Tibial nerve (tissue), 4 donors: ENCODE measurements around the gene CHRNG. TPM values are rescaled to one million over a fixed set of nuclear protein-coding genes. Genes with fewer than 3 reads are reported as not detected.
"Not testable (repeated sequence)": the region's sequence is repeated elsewhere in the genome, so short reads cannot be mapped to it uniquely, and the experiment has no call there.

Source experiments
- DNase-seq, 2 donors: peaks; one replicate each; pipeline ENCODE4 v3.0.0-alpha.2; 2019; ENCODE audit warnings: low spot score in 2 of 2
- H3K27ac ChIP-seq, 4 donors: fragments of 200-600 bp; sonication (generic) in 3 of 4; one replicate each; pipeline ENCODE4 v1.5.1; 2017 to 2019; ENCODE audit warnings: mild to moderate bottlenecking in 1 of 4
- H3K27me3 ChIP-seq, 2 donors: fragments of 200-600 bp; sonication (generic) in 1 of 2; one replicate each; pipeline versions ENCODE4 v1.5.1 to v1.6.0; 2017 to 2019
- H3K36me3 ChIP-seq, 3 donors: fragments of 200-600 bp; sonication (generic); one replicate each; pipeline ENCODE4 v1.5.1; 2018 to 2019
- H3K4me1 ChIP-seq, 4 donors: fragments of 200-600 bp; sonication (generic) in 3 of 4; one replicate each; pipeline ENCODE4 v1.5.1; 2017 to 2019
- H3K4me3 ChIP-seq, 4 donors: fragments of 200-600 bp; sonication (generic) in 3 of 4; one replicate each; pipeline ENCODE4 v1.5.1; 2017 to 2019; ENCODE audit warnings: mild to moderate bottlenecking in 1 of 4, moderate library complexity in 1 of 4
- H3K9me3 ChIP-seq, 4 donors: fragments of 200-600 bp; sonication (generic) in 3 of 4; one replicate each; pipeline ENCODE4 v1.5.1; 2017 to 2019
- EP300 ChIP-seq, 2 donors: sonication (generic); formaldehyde crosslinking; IDR thresholded peaks; one replicate each; pipeline ENCODE4 v1.6.1; 2017; ENCODE audit warnings: antibody characterized with exemption in 2 of 2, mild to moderate bottlenecking in 1 of 2
- POLR2A ChIP-seq, 2 donors: fragments of 450-650 bp; IDR thresholded peaks; one replicate each; pipeline ENCODE4 v1.6.1; 2017; ENCODE audit warnings: antibody characterized with exemption in 2 of 2, mild to moderate bottlenecking in 2 of 2, moderate library complexity in 2 of 2
- WGBS, 2 donors: methylation state at CpG; one replicate each; pipeline ENCODE4 v1.1.5; 2018; 5-methylcytosine and 5-hydroxymethylcytosine counted together
- total RNA-seq, 4 donors: library from RNA; depleted of rRNA; stranded (reverse); fragments of >200 nt; gene quantifications; one replicate each; pipeline ENCODE4 v1.1.0, GENCODE V29; 2016
- TF ChIP-seq, protein P1 (sequence below), 5 experiments: fragments of 200-600 bp in 3 of 5; fragments of 450-650 bp in 2 of 5; sonication (generic) in 3 of 5; IDR thresholded peaks; one replicate each; pipeline ENCODE4 v1.5.1; 2016 to 2019; ENCODE audit warnings: antibody characterized with exemption in 5 of 5, mild to moderate bottlenecking in 3 of 5, moderate library complexity in 2 of 5

Gene CHRNG
- total RNA-seq, 4 donors from 2014 or later, result not detected

DNA sequence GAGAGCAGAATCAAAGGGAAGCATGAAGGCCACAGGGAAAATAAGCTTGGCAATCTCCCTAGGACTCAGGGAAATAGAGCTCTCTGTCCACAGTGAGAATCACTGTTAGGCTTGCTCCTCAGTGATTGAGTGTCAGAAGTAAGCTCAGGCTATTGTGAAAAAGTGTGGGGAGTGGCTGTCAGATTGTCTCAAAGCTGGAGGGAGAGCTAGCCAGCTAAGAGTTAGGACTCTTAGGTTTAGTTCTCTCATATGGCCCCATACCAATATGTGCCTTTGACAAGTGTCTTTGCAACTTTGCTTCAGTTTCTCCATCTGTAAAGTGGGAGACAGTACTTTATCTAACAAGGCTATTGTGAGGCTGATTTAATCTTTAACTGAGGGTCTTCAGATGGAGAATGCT lies 28.2 kb downstream of the CHRNG start:
- no peak overlapping the region for H3K4me3 ChIP-seq
- H3K4me1 ChIP-seq, result peaks cover 0 to 4% (median 0%) of the 10 kb centered on the region in 4 donors
- no peak for DNase-seq
- peaks cover 0 to 99% (median 33%) of the 10 kb centered on the region in 3 donors for H3K36me3 ChIP-seq
- no peaks in the 10 kb centered on the region for H3K9me3 ChIP-seq
- no peaks in the 10 kb centered on the region for H3K27me3 ChIP-seq
- TF ChIP-seq, protein P1, sequence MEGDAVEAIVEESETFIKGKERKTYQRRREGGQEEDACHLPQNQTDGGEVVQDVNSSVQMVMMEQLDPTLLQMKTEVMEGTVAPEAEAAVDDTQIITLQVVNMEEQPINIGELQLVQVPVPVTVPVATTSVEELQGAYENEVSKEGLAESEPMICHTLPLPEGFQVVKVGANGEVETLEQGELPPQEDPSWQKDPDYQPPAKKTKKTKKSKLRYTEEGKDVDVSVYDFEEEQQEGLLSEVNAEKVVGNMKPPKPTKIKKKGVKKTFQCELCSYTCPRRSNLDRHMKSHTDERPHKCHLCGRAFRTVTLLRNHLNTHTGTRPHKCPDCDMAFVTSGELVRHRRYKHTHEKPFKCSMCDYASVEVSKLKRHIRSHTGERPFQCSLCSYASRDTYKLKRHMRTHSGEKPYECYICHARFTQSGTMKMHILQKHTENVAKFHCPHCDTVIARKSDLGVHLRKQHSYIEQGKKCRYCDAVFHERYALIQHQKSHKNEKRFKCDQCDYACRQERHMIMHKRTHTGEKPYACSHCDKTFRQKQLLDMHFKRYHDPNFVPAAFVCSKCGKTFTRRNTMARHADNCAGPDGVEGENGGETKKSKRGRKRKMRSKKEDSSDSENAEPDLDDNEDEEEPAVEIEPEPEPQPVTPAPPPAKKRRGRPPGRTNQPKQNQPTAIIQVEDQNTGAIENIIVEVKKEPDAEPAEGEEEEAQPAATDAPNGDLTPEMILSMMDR (IDR thresholded peaks at IDR 0.05), result no peak
- TF ChIP-seq POLR2A (IDR thresholded peaks at IDR 0.05) (no peak), EP300 (IDR thresholded peaks at IDR 0.05) (no peak)
- no peak overlapping the region for H3K27ac ChIP-seq

DNA sequence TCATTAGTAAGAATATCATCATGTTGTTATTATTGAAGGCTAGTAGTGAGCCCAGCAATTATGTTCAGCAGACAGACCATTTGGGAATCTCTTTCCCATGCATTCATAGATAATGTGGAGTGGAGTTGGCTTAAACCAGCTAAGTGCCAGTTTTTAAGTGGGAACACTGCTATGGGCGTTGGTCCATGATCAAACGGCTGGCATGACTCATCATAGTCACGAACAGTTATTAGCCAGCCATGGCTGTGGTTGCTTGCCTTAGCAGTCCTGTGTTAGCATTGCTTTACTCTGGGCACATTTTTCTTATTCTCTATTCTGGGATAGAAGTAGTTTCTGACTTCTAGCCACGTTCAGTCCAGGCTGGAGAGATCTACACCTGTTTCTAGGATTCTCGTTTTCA lies 28.7 kb downstream of the CHRNG start:
- no peak for TF ChIP-seq POLR2A (IDR thresholded peaks at IDR 0.05)
- no peak for TF ChIP-seq EP300 (IDR thresholded peaks at IDR 0.05)
- TF ChIP-seq, protein P1 (IDR thresholded peaks at IDR 0.05), result no peak
- H3K4me3 ChIP-seq, result no peak overlapping the region
- 75 to 77% methylated on average over 5 of the region's 5 CpGs for WGBS, 2 donors
- H3K36me3 ChIP-seq, result peaks cover 0 to 99% (median 33%) of the 10 kb centered on the region in 3 donors
- H3K27ac ChIP-seq, result no peak overlapping the region
- peaks cover 0 to 4% (median 0%) of the 10 kb centered on the region in 4 donors for H3K4me1 ChIP-seq
- H3K9me3 ChIP-seq, result no peaks in the 10 kb centered on the region
- no peak for DNase-seq
- H3K27me3 ChIP-seq, result no peaks in the 10 kb centered on the region

DNA sequence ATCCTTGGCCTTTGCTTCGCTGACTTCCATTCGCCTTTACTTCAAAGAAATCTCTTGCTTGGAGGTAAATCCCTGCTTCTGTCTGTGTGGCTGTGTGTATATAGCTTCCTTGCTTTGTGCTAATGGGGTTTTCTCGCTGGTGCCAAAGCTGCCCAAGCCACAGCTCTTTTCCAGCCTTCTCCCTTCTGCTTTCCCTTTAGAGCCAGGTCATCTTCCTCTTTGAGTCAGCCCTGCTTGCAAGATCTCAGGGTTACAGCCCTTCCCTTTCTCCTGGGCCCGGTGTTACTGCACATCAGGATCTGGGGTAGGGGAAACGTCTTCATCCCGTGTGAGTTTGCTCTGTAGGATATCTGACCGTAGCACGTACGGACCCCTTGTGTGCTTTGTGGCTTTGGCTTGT lies 30.0 kb downstream of the CHRNG start:
- WGBS, 2 donors, result 94 to 95% methylated on average over 9 of the region's 9 CpGs
- peaks cover 0 to 4% (median 0%) of the 10 kb centered on the region in 4 donors for H3K4me1 ChIP-seq
- no peak overlapping the region for H3K27ac ChIP-seq
- H3K36me3 ChIP-seq, result peaks cover 0 to 99% (median 29%) of the 10 kb centered on the region in 3 donors
- no peak overlapping the region for H3K4me3 ChIP-seq
- TF ChIP-seq EP300 (IDR thresholded peaks at IDR 0.05), result no peak
- H3K9me3 ChIP-seq, result no peaks in the 10 kb centered on the region
- H3K27me3 ChIP-seq, result no peaks in the 10 kb centered on the region
- no peak for DNase-seq

DNA sequence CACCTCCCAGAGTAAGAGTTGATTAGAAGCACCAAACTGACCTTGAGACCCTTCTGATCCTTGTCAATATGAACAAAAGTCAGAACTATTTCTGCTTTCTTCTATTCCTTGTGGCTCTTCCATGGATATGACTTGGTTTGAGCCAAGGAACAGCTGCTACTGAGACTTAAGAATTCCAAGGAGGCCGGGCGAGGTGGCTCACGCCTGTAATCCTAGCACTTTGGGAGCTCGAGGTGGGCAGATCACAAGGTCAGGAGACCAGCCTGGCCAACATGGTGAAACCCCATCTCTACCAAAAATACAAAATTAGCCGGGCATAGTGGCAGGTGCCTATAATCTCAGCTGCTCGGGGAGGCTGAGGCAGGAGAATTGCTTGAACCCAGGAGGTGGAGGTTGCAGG lies 31.0 kb downstream of the CHRNG start:
- H3K4me1 ChIP-seq, DNase-seq, H3K27me3 ChIP-seq, H3K4me3 ChIP-seq, H3K9me3 ChIP-seq: not testable (repeated sequence)
- Histone ChIP-seq H3K27ac (peak overlapping the region in 1 of 4 donors; percentile 17), H3K36me3 (peaks cover 0 to 99% (median 21%) of the 10 kb centered on the region in 3 donors)
- 93 to 94% methylated on average over 6 of the region's 6 CpGs for whole genome bisulfite sequencing, 2 donors

DNA sequence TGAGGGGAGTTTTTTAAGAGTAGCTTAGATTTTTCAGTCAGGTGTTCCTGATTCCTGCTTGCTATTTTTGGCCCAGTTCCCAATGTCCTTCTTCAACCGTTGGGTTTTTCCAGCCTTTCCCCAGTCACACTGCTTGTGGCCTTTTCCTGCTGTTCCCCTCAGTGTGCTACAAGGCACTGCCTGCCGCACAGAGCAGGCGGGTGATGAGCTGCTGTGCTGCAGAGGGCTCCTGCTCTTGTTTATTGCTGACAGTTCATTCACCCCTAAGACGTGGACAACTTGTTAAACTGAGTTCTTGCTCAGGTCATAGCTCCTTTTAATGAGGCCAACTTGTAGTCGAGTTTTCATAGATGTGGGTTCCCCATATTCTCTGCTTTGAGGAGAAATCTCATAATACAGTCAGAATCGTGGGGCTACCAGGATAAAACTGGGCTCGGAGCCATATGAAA lies 31.6 kb downstream of the CHRNG start:
- H3K27ac ChIP-seq, result peak overlapping the region in 1 of 4 donors; percentile 17
- peaks cover 0 to 4% (median 0%) of the 10 kb centered on the region in 4 donors for H3K4me1 ChIP-seq
- H3K9me3 ChIP-seq, result no peaks in the 10 kb centered on the region
- DNase-seq, result no peak
- no peaks in the 10 kb centered on the region for H3K27me3 ChIP-seq
- peaks cover 0 to 97% (median 15%) of the 10 kb centered on the region in 3 donors for H3K36me3 ChIP-seq
- H3K4me3 ChIP-seq, result no peak overlapping the region
- 39 to 59% methylated on average over 7 of the region's 7 CpGs for WGBS, 2 donors
- TF ChIP-seq, protein P1 (IDR thresholded peaks at IDR 0.05), result no peak
- no peak for TF ChIP-seq POLR2A (IDR thresholded peaks at IDR 0.05)
- no peak for TF ChIP-seq EP300 (IDR thresholded peaks at IDR 0.05)

DNA sequence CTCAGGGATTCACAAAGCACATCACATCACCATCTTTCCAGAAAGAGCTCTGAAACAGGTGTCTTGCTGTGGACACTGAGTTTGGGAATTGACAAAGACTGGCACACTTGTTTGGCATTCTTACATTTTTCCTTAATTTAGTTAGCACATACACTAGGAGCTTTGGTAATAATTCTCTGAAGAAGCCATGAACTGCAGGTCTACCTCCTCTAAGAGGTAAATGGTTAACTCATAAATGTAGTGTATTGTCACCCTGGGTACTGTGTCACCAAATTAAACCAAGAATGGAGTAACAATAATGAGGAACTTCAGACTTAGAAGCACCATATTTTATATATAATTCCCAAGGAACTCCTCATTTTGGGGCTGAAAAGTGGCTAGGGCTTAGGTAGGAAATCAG lies 33.5 kb downstream of the CHRNG start:
- DNase-seq, result no peak
- H3K4me3 ChIP-seq, result no peak overlapping the region
- peaks cover 0 to 89% (median 0%) of the 10 kb centered on the region in 3 donors for H3K36me3 ChIP-seq
- no peak overlapping the region for H3K27ac ChIP-seq
- TF ChIP-seq EP300 (IDR thresholded peaks at IDR 0.05), result no peak
- no peak for TF ChIP-seq POLR2A (IDR thresholded peaks at IDR 0.05)
- TF ChIP-seq, protein P1 (IDR thresholded peaks at IDR 0.05), result no peak
- peaks cover 0 to 4% (median 0%) of the 10 kb centered on the region in 4 donors for H3K4me1 ChIP-seq
- no peaks in the 10 kb centered on the region for H3K27me3 ChIP-seq
- no peaks in the 10 kb centered on the region for H3K9me3 ChIP-seq
